ENCODE measurements around the gene CALCOCO1. TPM values are rescaled to one million over a fixed set of nuclear protein-coding genes. Genes with fewer than 3 reads are reported as not detected.

CALCOCO1 gene
- polyA plus RNA-seq, 3 donors: 60.1 to 238 (median 69.6) TPM

DNA sequence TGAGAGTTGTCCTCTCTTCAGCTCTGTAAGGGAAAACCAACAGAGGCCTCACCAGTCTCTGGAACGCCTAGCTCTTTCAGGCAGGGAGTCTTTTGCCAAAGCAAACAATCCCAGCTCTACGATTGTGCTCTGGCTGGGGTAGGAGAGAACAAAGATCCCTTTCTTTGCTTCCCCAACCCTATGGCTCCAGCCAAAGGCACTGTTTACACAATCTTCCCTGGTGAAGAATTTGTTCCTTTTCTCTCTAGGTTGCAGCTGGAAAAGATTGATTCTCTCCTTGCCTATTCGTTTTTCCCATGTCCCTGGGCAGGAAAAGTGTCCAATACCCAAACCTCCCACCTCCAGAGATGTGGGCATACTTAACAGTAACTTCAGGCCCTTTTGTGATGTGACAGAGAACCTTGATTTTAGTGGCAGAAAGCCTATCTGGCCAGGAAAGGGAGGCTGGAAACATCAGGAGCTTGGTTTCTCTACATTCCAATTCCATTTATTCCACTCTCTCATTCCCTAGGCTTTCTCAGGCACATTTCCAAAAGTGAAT, 68.2 kb downstream of the CALCOCO1 start:
- no peaks in the 10 kb centered on the region for H3K79me2 ChIP-seq (ENCODE audit: insufficient read depth, low read length)
- H3K36me3 Mint-ChIP-seq: peaks cover 13 to 37% of the 10 kb centered on the region in 2 donors
- no CpG with 5 or more reads among the region's 3 CpGs for WGBS (ENCODE audit: insufficient coverage)
- DNase-seq: no peak
- no peaks in the 10 kb centered on the region for H3K27me3 Mint-ChIP-seq (ENCODE audit: low read depth in 3 of 3)
- H3K27ac Mint-ChIP-seq: no peak overlapping the region
- H3K9me3 Mint-ChIP-seq: peaks cover 0 to 2% (median 0%) of the 10 kb centered on the region in 7 donors
- no peak overlapping the region for H3K4me3 Mint-ChIP-seq
- no peaks in the 10 kb centered on the region for H3K4me1 Mint-ChIP-seq
- no peaks in the 10 kb centered on the region for H3K9me3 ChIP-seq (replicated peaks in 1 of 2; ENCODE audit: control insufficient read depth in 1 of 2, insufficient read depth in 1 of 2, low read length in 2 of 2)
- H3K27ac ChIP-seq (ENCODE audit: low read depth in 1 of 2, low read length in 2 of 2): no peak overlapping the region
- no peak overlapping the region for H3K9ac ChIP-seq (ENCODE audit: insufficient read depth, low read length, poor library complexity, severe bottlenecking)
- H4K20me1 ChIP-seq (ENCODE audit: insufficient read depth, low read length): no peaks in the 10 kb centered on the region
- H2AFZ ChIP-seq (ENCODE audit: insufficient read depth, low read depth, low read length, poor library complexity, severe bottlenecking): no peak overlapping the region
- H3K4me3 ChIP-seq (replicated peaks in 1 of 3; ENCODE audit: low read depth in 2 of 3, low read length in 3 of 3): no peak overlapping the region
- intact Hi-C loops (cut with micrococcal nuclease): no loop called here
- H3K4me2 ChIP-seq (replicated peaks; ENCODE audit: extremely low read depth, low read length, poor library complexity, severe bottlenecking): no peak overlapping the region
- TF ChIP-seq, protein P1, sequence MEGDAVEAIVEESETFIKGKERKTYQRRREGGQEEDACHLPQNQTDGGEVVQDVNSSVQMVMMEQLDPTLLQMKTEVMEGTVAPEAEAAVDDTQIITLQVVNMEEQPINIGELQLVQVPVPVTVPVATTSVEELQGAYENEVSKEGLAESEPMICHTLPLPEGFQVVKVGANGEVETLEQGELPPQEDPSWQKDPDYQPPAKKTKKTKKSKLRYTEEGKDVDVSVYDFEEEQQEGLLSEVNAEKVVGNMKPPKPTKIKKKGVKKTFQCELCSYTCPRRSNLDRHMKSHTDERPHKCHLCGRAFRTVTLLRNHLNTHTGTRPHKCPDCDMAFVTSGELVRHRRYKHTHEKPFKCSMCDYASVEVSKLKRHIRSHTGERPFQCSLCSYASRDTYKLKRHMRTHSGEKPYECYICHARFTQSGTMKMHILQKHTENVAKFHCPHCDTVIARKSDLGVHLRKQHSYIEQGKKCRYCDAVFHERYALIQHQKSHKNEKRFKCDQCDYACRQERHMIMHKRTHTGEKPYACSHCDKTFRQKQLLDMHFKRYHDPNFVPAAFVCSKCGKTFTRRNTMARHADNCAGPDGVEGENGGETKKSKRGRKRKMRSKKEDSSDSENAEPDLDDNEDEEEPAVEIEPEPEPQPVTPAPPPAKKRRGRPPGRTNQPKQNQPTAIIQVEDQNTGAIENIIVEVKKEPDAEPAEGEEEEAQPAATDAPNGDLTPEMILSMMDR (IDR thresholded peaks at IDR 0.05): no peak
- peaks cover 11 to 22% of the 10 kb centered on the region in 2 donors for H3K36me3 ChIP-seq (replicated peaks in 1 of 2; ENCODE audit: control insufficient read depth in 1 of 2, insufficient read depth in 2 of 2, low read length in 2 of 2)
- no peaks in the 10 kb centered on the region for H3K4me1 ChIP-seq (ENCODE audit: control insufficient read depth in 1 of 2, insufficient read depth in 2 of 2, low read length in 2 of 2)
- no peaks in the 10 kb centered on the region for H3K27me3 ChIP-seq (ENCODE audit: control insufficient read depth in 2 of 2, insufficient read depth in 2 of 2, low read length in 2 of 2)

Other genes with a start within 250 kb of the CALCOCO1 start
- gene MAP3K12, start 228.0 kb downstream of the CALCOCO1 start, polyA plus RNA-seq: 10 to 100 TPM in 1 of 3 donors, 1 to 10 TPM in 2; 1.7 to 31.4 (median 2.0) TPM
- 10 to 100 TPM; 16.6 to 39.4 (median 24.4) TPM for gene TARBP2, start 226.2 kb downstream of the CALCOCO1 start, polyA plus RNA-seq
- gene NPFF, start 220.0 kb downstream of the CALCOCO1 start, polyA plus RNA-seq: under 1 TPM in 1 of 3 donors, not detected in 2; 0.29 TPM
- 10 to 100 TPM; 21.7 to 27.9 (median 24.4) TPM for gene ATF7, start 101.1 kb downstream of the CALCOCO1 start, polyA plus RNA-seq
- gene ATP5MC2, start 51.4 kb downstream of the CALCOCO1 start, polyA plus RNA-seq: 100 to 1,000 TPM; 498 to 587 (median 522) TPM
- not detected for gene CISTR, start 24.5 kb upstream of the CALCOCO1 start, polyA plus RNA-seq
- gene HOXC13, start 211.4 kb upstream of the CALCOCO1 start, polyA plus RNA-seq: not detected
- gene HOXC12, start 227.5 kb upstream of the CALCOCO1 start, polyA plus RNA-seq: not detected
- gene HOXC11, start 245.7 kb upstream of the CALCOCO1 start, polyA plus RNA-seq: not detected
- not detected for gene HOTAIR, start 247.5 kb upstream of the CALCOCO1 start, polyA plus RNA-seq